K562 (cell line): ENCODE results near the gene NCOA1. TPM values are rescaled to one million over a fixed set of nuclear protein-coding genes. Genes with fewer than 3 reads are reported as not detected.

Experiments
- CC2D1A ChIP-seq: fragments of 450-650 bp; IDR thresholded peaks from 2 replicates; pipeline ENCODE4 v1.6.1; 2017; ENCODE audit warnings: mild to moderate bottlenecking
- ETV1 ChIP-seq: fragments of 450-650 bp; conservative IDR thresholded peaks from 2 replicates; pipeline ENCODE4 v1.6.1; 2016; ENCODE audit warnings: missing genetic modification characterization, control low read depth, low read depth, missing compliant biosample characterization
- HCFC1 ChIP-seq: IDR thresholded peaks from 2 replicates; pipeline ENCODE4 v1.6.1; 2012; ENCODE audit warnings: low read depth, low read length, improper control_type of control experiment
- HOXB6 ChIP-seq: fragments of 250-450 bp; sonication (Bioruptor Pico); IDR thresholded peaks from 2 replicates; pipeline ENCODE4 v1.5.1; 2022; ENCODE audit warnings: mild to moderate bottlenecking, borderline replicate concordance
- KAT8 ChIP-seq: fragments of 450-650 bp; IDR thresholded peaks from 2 replicates; pipeline ENCODE4 v1.6.1; 2016; ENCODE audit warnings: low read depth, mild to moderate bottlenecking
- MTA2 ChIP-seq: fragments of 450-650 bp; IDR thresholded peaks from 2 replicates; pipeline ENCODE4 v1.6.1; 2016; ENCODE audit warnings: low read depth
- RBBP5 ChIP-seq: fragments of 200-600 bp; sonication (generic); IDR thresholded peaks from 2 replicates; pipeline ENCODE4 v1.6.1; 2012; ENCODE audit warnings: borderline replicate concordance, mild to moderate bottlenecking, low read length, control low read depth, inconsistent platforms; ENCODE audit not compliant: insufficient read depth, poor library complexity, severe bottlenecking
- RBM39 ChIP-seq: fragments of 200-400 bp; formaldehyde crosslinking; optimal IDR thresholded peaks from 2 replicates; pipeline ENCODE3; 2018; ENCODE audit warnings: low read depth, low read length
- RFX7 ChIP-seq: fragments of 250-450 bp; sonication (Bioruptor Pico); IDR thresholded peaks from 2 replicates; pipeline ENCODE4 v1.5.1; 2021; ENCODE audit warnings: mild to moderate bottlenecking
- TEAD4 ChIP-seq, 2 experiments: sonication (generic) in 1 of 2; formaldehyde crosslinking in 1 of 2; IDR thresholded peaks; 2 replicates each; pipeline versions ENCODE4 v1.6.1 to v1.8.0; 2012 to 2022; ENCODE audit warnings: borderline replicate concordance in 1 of 2, inconsistent platforms in 1 of 2, low read length in 1 of 2, mild to moderate bottlenecking in 1 of 2, missing genetic modification reagents in 1 of 2
- XRCC4 ChIP-seq: IDR thresholded peaks from one replicate; pipeline ENCODE4 v1.6.1; 2011; ENCODE audit not compliant: insufficient read depth, insufficient read length; ENCODE audit errors: extremely low read depth
- ZFP30 ChIP-seq: fragments of 250-450 bp; sonication (Bioruptor Pico); IDR thresholded peaks from 2 replicates; pipeline ENCODE4 v1.8.0; 2022; ENCODE audit warnings: moderate library complexity, mild to moderate bottlenecking, inconsistent platforms, borderline replicate concordance
- ZFP36 ChIP-seq: fragments of 150-350 bp; IDR thresholded peaks from 2 replicates; pipeline ENCODE4 v1.6.1; 2018; ENCODE audit warnings: low read length, low read depth; ENCODE audit not compliant: partially characterized antibody
- ZNF23 ChIP-seq: fragments of 250-450 bp; sonication (Bioruptor Pico); IDR thresholded peaks from 2 replicates; pipeline ENCODE4 v1.4.0; 2020; ENCODE audit warnings: mild to moderate bottlenecking
- ZNF253 ChIP-seq: fragments of 250-450 bp; sonication (Bioruptor Pico); conservative IDR thresholded peaks from 2 replicates; pipeline ENCODE4 v1.6.1; 2021; ENCODE audit warnings: mild to moderate bottlenecking
- ZNF311 ChIP-seq: fragments of 250-450 bp; sonication (Bioruptor Pico); IDR thresholded peaks from 2 replicates; pipeline ENCODE4 v1.4.0; 2020; ENCODE audit warnings: mild to moderate bottlenecking, moderate library complexity
- ZNF324 ChIP-seq: fragments of 250-450 bp; sonication (Bioruptor Pico); IDR thresholded peaks from 2 replicates; pipeline ENCODE4 v1.4.0; 2020; ENCODE audit warnings: mild to moderate bottlenecking
- ZNF644 ChIP-seq: fragments of 200-800 bp; sonication (Bioruptor generic); IDR thresholded peaks from 2 replicates; pipeline ENCODE4 v1.6.1; 2016; ENCODE audit warnings: low read depth, missing genetic modification characterization, missing compliant biosample characterization
- ZNF717 ChIP-seq: fragments of 250-450 bp; sonication (Bioruptor Pico); IDR thresholded peaks from 2 replicates; pipeline ENCODE4 v1.5.0; 2021
- polyA plus RNA-seq, 8 experiments: library from polyadenylated mRNA; depleted of rRNA in 4 of 8; stranded (reverse) in 5 of 8; unstranded in 3 of 8; fragments of >200 nt; fragmentation: Nextera tagmentation in 2 of 8; fragmentation: Illumina TruSeq in 1 of 8; extraction: Ambion mirVana in 2 of 8; extraction: Trizol in 1 of 8; gene quantifications; 2 replicates each; pipeline versions ENCODE4 v1.2.1 to v1.2.3, GENCODE V29; 2011 to 2014; ENCODE audit warnings: inconsistent platforms in 1 of 8, missing spikeins in 1 of 8
- total RNA-seq, 7 experiments: library from RNA; depleted of rRNA in 6 of 7; stranded (reverse); fragments of >200 nt in 6 of 7; fragmentation: Illumina TruSeq in 2 of 7; extraction: Trizol in 2 of 7; gene quantifications; 2 replicates each; pipeline versions ENCODE4 v1.2.1 to v1.2.3, GENCODE V29; 2011 to 2021; ENCODE audit warnings: low replicate concordance in 1 of 7
- TF ChIP-seq, protein P1 (sequence below), 2 experiments: fragments of 250-450 bp in 1 of 2; fragments of 450-650 bp in 1 of 2; sonication (Bioruptor Pico) in 1 of 2; IDR thresholded peaks; 2 replicates each; pipeline versions ENCODE4 v1.6.1 to v1.8.0; 2016 to 2021; ENCODE audit warnings: mild to moderate bottlenecking in 2 of 2, moderate library complexity in 2 of 2, missing compliant biosample characterization in 1 of 2, missing genetic modification characterization in 1 of 2
- TF ChIP-seq, protein P2 (sequence below): fragments of 450-650 bp; formaldehyde crosslinking; IDR thresholded peaks from 2 replicates; pipeline ENCODE4 v1.4.0; 2020; ENCODE audit warnings: mild to moderate bottlenecking, moderate library complexity
- TF ChIP-seq, protein P3 (sequence below): fragments of 250-450 bp; sonication (Bioruptor Pico); IDR thresholded peaks from 2 replicates; pipeline ENCODE4 v1.8.0; 2022; ENCODE audit warnings: inconsistent platforms, mild to moderate bottlenecking, moderate library complexity, borderline replicate concordance
- TF ChIP-seq, protein P4 (sequence below), 2 experiments: IDR thresholded peaks; 2 replicates each; pipeline ENCODE4 v1.6.1; 2011; ENCODE audit warnings: borderline replicate concordance in 1 of 2, control low read depth in 1 of 2, low read depth in 1 of 2, low read length in 1 of 2, mild to moderate bottlenecking in 1 of 2, mixed read lengths in 1 of 2, moderate library complexity in 1 of 2; ENCODE audit not compliant: insufficient read depth in 1 of 2, insufficient read length in 1 of 2, poor library complexity in 1 of 2, severe bottlenecking in 1 of 2; ENCODE audit errors: extremely low read depth in 1 of 2

Gene NCOA1
- total and polyA plus RNA-seq, 9 of the 15 experiments (the other 6 are each of a cell fraction or from before 2014, with no cell fraction given): 4.9 to 25.7 (median 17.0) TPM

DNA sequence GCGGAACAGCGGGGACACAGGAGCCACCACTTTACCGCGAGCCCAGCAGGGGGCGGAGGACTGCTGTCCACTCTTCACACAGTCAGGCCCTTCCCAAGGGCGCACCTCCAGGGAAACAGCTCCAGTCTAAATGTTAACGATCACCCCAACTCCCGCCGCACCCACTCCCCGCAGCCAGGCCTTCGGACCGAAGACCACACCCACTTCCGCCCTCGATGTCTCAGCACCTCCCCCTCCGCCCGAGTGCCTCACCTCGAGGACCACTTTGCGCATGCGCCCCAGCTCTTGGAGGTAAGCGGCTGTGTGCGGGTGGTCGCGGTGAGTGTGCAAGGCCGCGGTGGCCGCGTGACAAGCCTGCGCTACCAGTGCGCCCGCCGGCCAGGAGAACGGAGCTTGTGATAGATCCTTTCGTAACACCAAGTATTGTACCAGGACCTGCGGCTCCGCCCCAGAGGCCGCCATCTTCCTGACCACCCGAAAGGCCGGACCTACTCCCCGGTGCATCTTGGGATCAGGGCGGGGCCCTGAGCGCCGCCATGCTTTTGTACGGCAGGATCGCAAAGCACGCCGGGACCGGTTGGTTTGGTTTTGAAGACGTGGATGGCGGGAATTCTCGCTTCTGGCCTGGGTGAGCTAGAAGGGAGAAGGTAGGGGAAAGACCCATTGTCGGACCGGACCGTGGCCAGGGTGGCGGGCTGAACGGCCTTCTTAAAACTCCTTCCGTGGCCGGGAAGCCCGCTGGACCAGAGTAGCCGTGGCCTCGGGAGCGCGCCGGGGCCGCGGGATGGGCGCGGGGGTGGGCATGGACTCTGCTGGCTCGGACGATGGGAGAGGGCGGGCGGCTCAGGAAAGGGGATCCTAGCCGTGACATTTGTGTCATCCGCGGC lies 302.1 kb downstream of the NCOA1 start, which contains the start of the genes CENPO and PTRHD1 (continued):
- TF ChIP-seq RBBP5: peak; percentile 85
- TF ChIP-seq ZNF253: no peak
- TF ChIP-seq, protein P1, sequence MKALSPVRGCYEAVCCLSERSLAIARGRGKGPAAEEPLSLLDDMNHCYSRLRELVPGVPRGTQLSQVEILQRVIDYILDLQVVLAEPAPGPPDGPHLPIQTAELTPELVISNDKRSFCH (CRISPR knock-in tag; IDR thresholded peaks at IDR 0.05): no peak
- TF ChIP-seq, protein P1 (tag; IDR thresholded peaks at IDR 0.05): peak; percentile 50; the same call in 1 of the 2 replicates
- TF ChIP-seq ZFP30 (CRISPR knock-in tag): no peak
- TF ChIP-seq XRCC4: no peak
- TF ChIP-seq HOXB6: no peak
- peak; percentile 38 for TF ChIP-seq TEAD4 (IDR thresholded peaks at IDR 0.05; ENCODE audit: low read length)
- TF ChIP-seq TEAD4 (CRISPR knock-in tag; IDR thresholded peaks at IDR 0.05; ENCODE audit: borderline replicate concordance): no peak
- TF ChIP-seq, protein P2, sequence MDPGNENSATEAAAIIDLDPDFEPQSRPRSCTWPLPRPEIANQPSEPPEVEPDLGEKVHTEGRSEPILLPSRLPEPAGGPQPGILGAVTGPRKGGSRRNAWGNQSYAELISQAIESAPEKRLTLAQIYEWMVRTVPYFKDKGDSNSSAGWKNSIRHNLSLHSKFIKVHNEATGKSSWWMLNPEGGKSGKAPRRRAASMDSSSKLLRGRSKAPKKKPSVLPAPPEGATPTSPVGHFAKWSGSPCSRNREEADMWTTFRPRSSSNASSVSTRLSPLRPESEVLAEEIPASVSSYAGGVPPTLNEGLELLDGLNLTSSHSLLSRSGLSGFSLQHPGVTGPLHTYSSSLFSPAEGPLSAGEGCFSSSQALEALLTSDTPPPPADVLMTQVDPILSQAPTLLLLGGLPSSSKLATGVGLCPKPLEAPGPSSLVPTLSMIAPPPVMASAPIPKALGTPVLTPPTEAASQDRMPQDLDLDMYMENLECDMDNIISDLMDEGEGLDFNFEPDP (CRISPR knock-in tag): no peak
- TF ChIP-seq ZNF717 (CRISPR knock-in tag): no peak
- TF ChIP-seq, protein P3, sequence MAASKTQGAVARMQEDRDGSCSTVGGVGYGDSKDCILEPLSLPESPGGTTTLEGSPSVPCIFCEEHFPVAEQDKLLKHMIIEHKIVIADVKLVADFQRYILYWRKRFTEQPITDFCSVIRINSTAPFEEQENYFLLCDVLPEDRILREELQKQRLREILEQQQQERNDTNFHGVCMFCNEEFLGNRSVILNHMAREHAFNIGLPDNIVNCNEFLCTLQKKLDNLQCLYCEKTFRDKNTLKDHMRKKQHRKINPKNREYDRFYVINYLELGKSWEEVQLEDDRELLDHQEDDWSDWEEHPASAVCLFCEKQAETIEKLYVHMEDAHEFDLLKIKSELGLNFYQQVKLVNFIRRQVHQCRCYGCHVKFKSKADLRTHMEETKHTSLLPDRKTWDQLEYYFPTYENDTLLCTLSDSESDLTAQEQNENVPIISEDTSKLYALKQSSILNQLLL (CRISPR knock-in tag): no peak
- TF ChIP-seq HCFC1: peak; percentile 83
- no peak for TF ChIP-seq ZNF23 (CRISPR knock-in tag)
- TF ChIP-seq ZFP36: no peak
- TF ChIP-seq ZNF644 (tag): no peak; the same call in 1 of the 2 replicates
- no peak for TF ChIP-seq ZNF324 (CRISPR knock-in tag)
- no peak for TF ChIP-seq KAT8
- TF ChIP-seq RFX7 (CRISPR knock-in tag): no peak
- TF ChIP-seq ZNF311 (CRISPR knock-in tag): no peak
- peak; percentile 4 for TF ChIP-seq RBM39
- TF ChIP-seq, protein P4, sequence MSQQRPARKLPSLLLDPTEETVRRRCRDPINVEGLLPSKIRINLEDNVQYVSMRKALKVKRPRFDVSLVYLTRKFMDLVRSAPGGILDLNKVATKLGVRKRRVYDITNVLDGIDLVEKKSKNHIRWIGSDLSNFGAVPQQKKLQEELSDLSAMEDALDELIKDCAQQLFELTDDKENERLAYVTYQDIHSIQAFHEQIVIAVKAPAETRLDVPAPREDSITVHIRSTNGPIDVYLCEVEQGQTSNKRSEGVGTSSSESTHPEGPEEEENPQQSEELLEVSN (IDR thresholded peaks at IDR 0.05; ENCODE audit: borderline replicate concordance in 1 of 2, extremely low read depth in 1 of 2, insufficient read depth in 1 of 2, insufficient read length in 1 of 2, low read depth in 1 of 2, low read length in 1 of 2, poor library complexity in 1 of 2, severe bottlenecking in 1 of 2): peak; percentile 17 to 61
- TF ChIP-seq CC2D1A: peak; percentile 76
- TF ChIP-seq ETV1 (tag): peak; percentile 82
- no peak for TF ChIP-seq MTA2
